GM12878 (cell line): ENCODE data around the gene KRTAP21-2. TPM values are rescaled to one million over a fixed set of nuclear protein-coding genes. Genes with fewer than 3 reads are reported as not detected.

Experiments
- ATAC-seq: fragments of 200-7000 bp; cut with Tn5 transposase; 3 replicates; pipeline ENCODE4 v1.9.1; 2020; ENCODE audit warnings: mild to moderate bottlenecking, moderate library complexity
- Bru-seq: library from RNA; stranded (reverse); fragments of 400-500 nt; gene quantifications from one replicate; lab custom pipeline; 2021; lab: Mats Ljungman, UMichigan
- BruChase-seq, 2 experiments: library from RNA; stranded (reverse); fragments of 400-500 nt; gene quantifications; one replicate each; lab custom pipeline; 2021; lab: Mats Ljungman, UMichigan
- BruUV-seq: library from RNA; stranded (reverse); fragments of 400-500 nt; replicated peaks from 2 replicates; lab custom pipeline; 2021; lab: Mats Ljungman, UMichigan
- CTCF ChIA-PET: fragments of 300-600 bp; sonication (Branson Sonifier 250); formaldehyde crosslinking; extraction: SDS; loops from one replicate; lab custom pipeline; 2021; ENCODE audit warnings: inconsistent platforms; lab: Yijun Ruan, JAX
- POLR2A ChIA-PET: fragments of 350-600 bp; formaldehyde crosslinking; extraction: SDS; loops from one replicate; lab custom pipeline; 2021; ENCODE audit warnings: inconsistent platforms; lab: Charles Lee
- RAD21 ChIA-PET: fragments of 300-600 bp; sonication (Branson Sonifier 250); formaldehyde crosslinking; loops from one replicate; lab custom pipeline; 2023; ENCODE audit warnings: antibody characterized with exemption; ENCODE audit not compliant: unreplicated experiment; lab: Charles Lee
- SMC1A ChIA-PET: fragments of 300-600 bp; sonication (Branson Sonifier 250); formaldehyde crosslinking; loops from one replicate; lab custom pipeline; 2023; ENCODE audit not compliant: unreplicated experiment, uncharacterized antibody; lab: Charles Lee
- DNase-seq: peaks from one replicate; pipeline ENCODE4 v3.0.0-alpha.2; 2011; ENCODE audit warnings: low read depth, low spot score
- FAIRE-seq: peaks from 3 replicates; lab custom pipeline; 2011; peaks lifted over from hg19 to GRCh38; lab: Jason Lieb, UNC
- H2AFZ ChIP-seq: 2 replicates; pipeline ENCODE4 v1.6.0; 2011; ENCODE audit warnings: low read depth, low read length, control low read depth; ENCODE audit not compliant: control insufficient read depth
- H3K27ac ChIP-seq: 2 replicates; pipeline ENCODE4 v1.5.1; 2011; ENCODE audit warnings: control low read depth; ENCODE audit not compliant: control insufficient read depth, insufficient read depth
- H3K27me3 ChIP-seq, 2 experiments: replicated peaks in 1 of 2; 2 replicates each; pipeline versions ENCODE4 v1.6.0 to v1.6.1; 2011; ENCODE audit warnings: low read length in 1 of 2; ENCODE audit not compliant: control insufficient read depth in 2 of 2, insufficient read depth in 2 of 2
- H3K36me3 ChIP-seq, 2 experiments: 2 replicates each; pipeline ENCODE4 v1.5.1; 2011; ENCODE audit warnings: low read length in 1 of 2; ENCODE audit not compliant: control insufficient read depth in 2 of 2, insufficient read depth in 2 of 2
- H3K4me1 ChIP-seq: 2 replicates; pipeline ENCODE4 v1.6.1; 2011; ENCODE audit warnings: mild to moderate bottlenecking, low read length, moderate library complexity, mixed read lengths; ENCODE audit not compliant: control insufficient read depth, insufficient read depth
- H3K4me2 ChIP-seq: 2 replicates; pipeline ENCODE4 v1.6.0; 2011; ENCODE audit warnings: control low read depth; ENCODE audit not compliant: control insufficient read depth, insufficient read depth
- H3K4me3 ChIP-seq: fragments of 200-600 bp; sonication (generic); 2 replicates; pipeline ENCODE4 v1.5.1; 2016
- H3K79me2 ChIP-seq: 2 replicates; pipeline ENCODE4 v1.6.0; 2011; ENCODE audit warnings: low read length; ENCODE audit not compliant: control insufficient read depth, insufficient read depth
- H3K9ac ChIP-seq: 2 replicates; pipeline ENCODE4 v1.8.0; 2011; ENCODE audit warnings: low read length, control low read depth, mixed read lengths; ENCODE audit not compliant: control insufficient read depth, insufficient read depth
- H3K9me3 ChIP-seq: replicated peaks from 3 replicates; pipeline ENCODE4 v1.5.1; 2011; ENCODE audit warnings: mild to moderate bottlenecking, low read length; ENCODE audit not compliant: control insufficient read depth, insufficient read depth
- H4K20me1 ChIP-seq: 2 replicates; pipeline ENCODE4 v1.6.0; 2011; ENCODE audit not compliant: control insufficient read depth, insufficient read depth
- BCLAF1 ChIP-seq: fragments of 450-650 bp; IDR thresholded peaks from 2 replicates; pipeline ENCODE4 v1.6.1; 2017; ENCODE audit warnings: antibody characterized with exemption, mild to moderate bottlenecking, moderate library complexity
- BMI1 ChIP-seq: fragments of 450-650 bp; IDR thresholded peaks from 2 replicates; pipeline ENCODE4 v1.6.1; 2016; ENCODE audit warnings: mild to moderate bottlenecking, moderate library complexity, borderline replicate concordance
- CTCF ChIP-seq, 3 experiments: IDR thresholded peaks in 2 of 3; conservative IDR thresholded peaks in 1 of 3; 2 replicates each; pipeline ENCODE4 v1.5.1; 2011; ENCODE audit warnings: low read depth in 3 of 3, low read length in 3 of 3, mild to moderate bottlenecking in 3 of 3, control low read depth in 2 of 3, moderate library complexity in 2 of 3, inconsistent platforms in 1 of 3, mixed read lengths in 1 of 3; ENCODE audit not compliant: control insufficient read depth in 2 of 3, insufficient read depth in 1 of 3; ENCODE audit errors: extremely low read depth in 1 of 3
- HDAC2 ChIP-seq: fragments of 200-600 bp; sonication (generic); IDR thresholded peaks from 2 replicates; pipeline ENCODE4 v1.6.1; 2017
- LARP7 ChIP-seq: fragments of 450-650 bp; IDR thresholded peaks from 2 replicates; pipeline ENCODE4 v1.6.1; 2017; ENCODE audit warnings: mild to moderate bottlenecking
- STAT1 ChIP-seq: fragments of 450-650 bp; conservative IDR thresholded peaks from 2 replicates; pipeline ENCODE4 v1.6.1; 2014; ENCODE audit warnings: antibody characterized with exemption, mild to moderate bottlenecking
- ZBTB11 ChIP-seq: fragments of 450-650 bp; formaldehyde crosslinking; IDR thresholded peaks from 2 replicates; pipeline ENCODE4 v1.5.0; 2022; ENCODE audit warnings: mild to moderate bottlenecking, missing genetic modification characterization
- ZBTB40 ChIP-seq: fragments of 450-650 bp; IDR thresholded peaks from 2 replicates; pipeline ENCODE4 v1.6.1; 2016; ENCODE audit warnings: mild to moderate bottlenecking, moderate library complexity, borderline replicate concordance
- in situ Hi-C: fragments of 300-500 bp; cut with MboI; formaldehyde crosslinking; loops from 9 replicates; pipeline ENCODE4 v1.14.3; 2018; ENCODE audit warnings: mixed read lengths
- intact Hi-C: fragments of 100-400 bp; cut with micrococcal nuclease; formaldehyde crosslinking; loops from one replicate; pipeline ENCODE4 v1.14.2; 2022; ENCODE audit not compliant: unreplicated experiment
- long read RNA-seq, 2 experiments: library from polyadenylated mRNA; unstranded; transcript quantifications; one replicate each; pipeline ENCODE4 v2.0.0, GENCODE V29; 2019 to 2020
- polyA minus RNA-seq, 3 experiments: library from RNA; depleted of rRNA, polyadenylated mRNA; stranded (reverse); fragments of >200 nt; gene quantifications; 2 replicates each; pipeline ENCODE4 v1.2.3, GENCODE V29; 2011
- polyA plus RNA-seq, 11 experiments: library from polyadenylated mRNA; depleted of rRNA in 4 of 11; unstranded in 6 of 11; stranded (reverse) in 5 of 11; fragments of >200 nt; fragmentation: Nextera tagmentation in 4 of 11; fragmentation: Illumina TruSeq in 1 of 11; extraction: Ambion mirVana in 4 of 11; extraction: Trizol in 1 of 11; gene quantifications; 1 replicate in 1 of 11; 2 replicates in 10 of 11; pipeline versions ENCODE4 v1.2.1 to v1.2.3, GENCODE V29; 2011 to 2016; ENCODE audit warnings: inconsistent platforms in 2 of 11, missing spikeins in 2 of 11, low read depth in 1 of 11
- total RNA-seq, 4 experiments: library from RNA; depleted of rRNA in 3 of 4; stranded (reverse); fragments of >200 nt in 3 of 4; fragmentation: Illumina TruSeq in 1 of 4; extraction: Trizol in 1 of 4; gene quantifications; 2 replicates each; pipeline versions ENCODE4 v1.2.1 to v1.2.3, GENCODE V29; 2013 to 2021

KRTAP21-2 gene
- not detected in 2 replicates for total RNA-seq (2013; cell fraction: nucleolus; rRNA removed)
- total RNA-seq (2014; rRNA removed) (not detected in 2 replicates), total RNA-seq (2014; rRNA removed; fragmentation: Illumina TruSeq; extraction: Trizol) (not detected in 2 replicates), total RNA-seq (2021) (not detected in 2 replicates), polyA plus RNA-seq (2011; rRNA removed) (not detected in 2 replicates), polyA plus RNA-seq (2014; fragmentation: Illumina TruSeq; extraction: Trizol) (not detected in 2 replicates), polyA plus RNA-seq (2014; fragmentation: Nextera tagmentation; extraction: Ambion mirVana) (not detected), polyA plus RNA-seq (2014; rRNA removed) (not detected in 2 replicates), polyA plus RNA-seq (2016; fragmentation: Nextera tagmentation; extraction: Ambion mirVana) (not detected), polyA minus RNA-seq (2011; rRNA and poly(A)+ RNA removed) (not detected in 2 replicates), Bru-seq, nascent RNA (not detected), BruChase-seq, experiment 1, labeled RNA remaining after a 6-hour chase (not detected), BruChase-seq, experiment 2, labeled RNA remaining after a 2-hour chase (percentile 41 among the genes with signal in this experiment)
- not detected for polyA plus RNA-seq (2011; ENCODE audit: low read depth)
- polyA plus RNA-seq (2011; cell fraction: cytosol; rRNA removed), result not detected in 2 replicates
- polyA plus RNA-seq (2011; cell fraction: nucleus; rRNA removed), result not detected in 2 replicates
- not detected in 2 replicates for polyA plus RNA-seq (2012)
- not detected in 2 replicates for polyA minus RNA-seq (2011; cell fraction: cytosol; rRNA and poly(A)+ RNA removed)
- polyA minus RNA-seq (2011; cell fraction: nucleus; rRNA and poly(A)+ RNA removed), result not detected in 2 replicates
- long read RNA-seq, experiment 1, result 0 reads
- long read RNA-seq, experiment 2, result 0 reads

GRCh38 chr21:30747159-30747558 is at the start of gene KRTAP21-2:
Gene KRTAP21-2 (minus strand): TSS chr21:30747259. CDS start chr21:30747202, 57 bp downstream.
- no TSS peak for BruUV-seq
- no peak within 1 kb of the TSS for H2AFZ ChIP-seq
- in situ Hi-C loops (no loop called here), intact Hi-C loops (no loop called here)
- H3K79me2 ChIP-seq, result no peaks in the 10 kb centered on the region
- ChIA-PET RAD21 (no interaction called here), SMC1A (no interaction called here), POLR2A (no interaction called here), CTCF (no interaction called here)
- no peaks in the 10 kb centered on the region for H3K27me3 ChIP-seq
- H3K9ac ChIP-seq, result no peak within 1 kb of the TSS
- no peaks in the 10 kb centered on the region for H4K20me1 ChIP-seq
- DNase-seq (no peak), FAIRE-seq (no peak), ATAC-seq (no peak)
- no peak within 1 kb of the TSS for H3K4me2 ChIP-seq
- no peaks in the 10 kb centered on the region for H3K9me3 ChIP-seq
- H3K36me3 ChIP-seq, result no peaks in the 10 kb centered on the region
- no peaks in the 10 kb centered on the region for H3K4me1 ChIP-seq
- H3K4me3 ChIP-seq, result no peak within 1 kb of the TSS
- H3K27ac ChIP-seq, result no peak within 1 kb of the TSS
- TF ChIP-seq ZBTB40, result no peak
- no peak for TF ChIP-seq BCLAF1
- no peak for TF ChIP-seq BMI1
- no peak for TF ChIP-seq HDAC2
- TF ChIP-seq LARP7, result no peak
- TF ChIP-seq ZBTB11 (CRISPR knock-in tag), result no peak
- no peak for TF ChIP-seq CTCF (IDR thresholded peaks at IDR 0.05 in 2 of 3, conservative IDR thresholded peaks at IDR 0.05 in 1 of 3; ENCODE audit: control insufficient read depth in 2 of 3, extremely low read depth in 1 of 3, insufficient read depth in 1 of 3, low read depth in 3 of 3, low read length in 3 of 3)
- TF ChIP-seq STAT1, result no peak
